H1 (cell line): Measurements from ENCODE around the gene SAMM50. TPM values are rescaled to one million over a fixed set of nuclear protein-coding genes. Genes with fewer than 3 reads are reported as not detected.

Source experiments
- CHD2 ChIP-seq: IDR thresholded peaks from 2 replicates; pipeline ENCODE4 v1.6.1; 2012; ENCODE audit warnings: low read length, improper control_type of control experiment
- EZH2 ChIP-seq: fragments of 200-600 bp; sonication (generic); IDR thresholded peaks from 2 replicates; pipeline ENCODE4 v1.7.1; 2012; ENCODE audit warnings: low read depth, mild to moderate bottlenecking, moderate library complexity, low read length, inconsistent platforms; ENCODE audit not compliant: severe bottlenecking
- RNF2 ChIP-seq: fragments of 200-900, 300-1000 bp; sonication (generic); IDR thresholded peaks from 2 replicates; pipeline ENCODE4 v1.7.1; 2016; ENCODE audit warnings: borderline replicate concordance, low read depth, mild to moderate bottlenecking, antibody characterized with exemption, low read length; ENCODE audit not compliant: poor library complexity, severe bottlenecking; ENCODE audit errors: missing control alignments
- SP4 ChIP-seq: IDR thresholded peaks from 2 replicates; pipeline ENCODE4 v1.6.1; 2012; ENCODE audit warnings: low read length, inconsistent platforms
- SRF ChIP-seq: IDR thresholded peaks from 2 replicates; pipeline ENCODE4 v1.6.1; 2011; ENCODE audit warnings: mild to moderate bottlenecking, low read depth, low read length, moderate library complexity
- TAF1 ChIP-seq: IDR thresholded peaks from 2 replicates; pipeline ENCODE4 v1.6.1; 2011; ENCODE audit warnings: mild to moderate bottlenecking, low read depth, low read length
- polyA plus RNA-seq, 7 experiments: library from polyadenylated mRNA; depleted of rRNA in 3 of 7; stranded (reverse) in 5 of 7; unstranded in 2 of 7; fragments of >200 nt in 5 of 7; fragments of 200-250 nt in 2 of 7; gene quantifications; 1 replicate in 5 of 7; 2 replicates in 1 of 7; 4 replicates in 1 of 7; pipeline versions ENCODE4 v1.2.1 to v1.2.3, GENCODE V29; 2011 to 2013; ENCODE audit warnings: missing spikeins in 2 of 7, mixed read lengths in 2 of 7
- total RNA-seq: library from RNA; stranded (reverse); fragmentation: NEBNext Ultra II Directional; extraction: Animal tissue kit (Norgen Biotek cat#: 25700); gene quantifications from 2 replicates; pipeline ENCODE4 v1.2.1, GENCODE V29; 2021
- TF ChIP-seq, protein P1 (sequence below): fragments of 300-600 bp; sonication (generic); IDR thresholded peaks from 2 replicates; pipeline ENCODE4 v1.7.1; 2012; ENCODE audit warnings: low read length, moderate library complexity, mild to moderate bottlenecking, inconsistent platforms; ENCODE audit not compliant: insufficient replicate concordance

Gene SAMM50
- total and polyA plus RNA-seq, 2 of the 8 experiments (the other 6 are each of a cell fraction or from before 2014, with no cell fraction given) = 45.4 to 70.3 TPM

DNA sequence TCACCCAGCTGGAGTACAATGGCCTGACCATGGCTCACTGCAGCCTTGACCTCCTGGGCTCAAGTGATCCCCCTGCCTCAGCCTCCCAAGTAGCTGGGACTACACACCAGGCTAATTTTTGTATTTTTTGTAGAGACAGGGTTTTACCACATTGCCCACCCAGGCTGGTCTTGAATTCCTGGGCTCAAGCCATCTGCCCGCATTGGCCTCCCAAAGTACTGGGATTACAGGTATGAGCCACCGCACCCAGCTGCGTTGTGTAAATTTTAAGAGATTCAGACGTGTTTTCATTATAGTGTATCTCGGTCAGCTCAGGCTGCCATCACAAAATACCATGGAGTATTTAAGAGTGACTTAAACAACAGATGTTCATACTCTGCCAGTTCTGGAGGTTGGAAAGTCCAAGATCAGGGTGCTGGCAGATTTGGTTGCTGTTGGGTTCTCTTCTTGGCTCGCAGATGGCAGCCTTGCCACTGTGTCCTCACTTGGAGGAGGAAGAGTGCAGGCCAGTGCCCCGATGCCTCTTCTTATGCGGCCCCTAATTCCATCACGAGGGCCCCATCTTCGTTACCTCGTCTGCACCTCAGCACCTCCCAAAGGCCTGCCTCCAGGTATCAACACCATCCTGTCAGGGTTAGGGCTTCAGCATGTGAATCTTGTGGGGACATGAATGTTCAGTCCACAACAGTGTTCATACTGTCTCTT is 36.2 kb downstream of the SAMM50 start (continued):
- TF ChIP-seq, protein P1, sequence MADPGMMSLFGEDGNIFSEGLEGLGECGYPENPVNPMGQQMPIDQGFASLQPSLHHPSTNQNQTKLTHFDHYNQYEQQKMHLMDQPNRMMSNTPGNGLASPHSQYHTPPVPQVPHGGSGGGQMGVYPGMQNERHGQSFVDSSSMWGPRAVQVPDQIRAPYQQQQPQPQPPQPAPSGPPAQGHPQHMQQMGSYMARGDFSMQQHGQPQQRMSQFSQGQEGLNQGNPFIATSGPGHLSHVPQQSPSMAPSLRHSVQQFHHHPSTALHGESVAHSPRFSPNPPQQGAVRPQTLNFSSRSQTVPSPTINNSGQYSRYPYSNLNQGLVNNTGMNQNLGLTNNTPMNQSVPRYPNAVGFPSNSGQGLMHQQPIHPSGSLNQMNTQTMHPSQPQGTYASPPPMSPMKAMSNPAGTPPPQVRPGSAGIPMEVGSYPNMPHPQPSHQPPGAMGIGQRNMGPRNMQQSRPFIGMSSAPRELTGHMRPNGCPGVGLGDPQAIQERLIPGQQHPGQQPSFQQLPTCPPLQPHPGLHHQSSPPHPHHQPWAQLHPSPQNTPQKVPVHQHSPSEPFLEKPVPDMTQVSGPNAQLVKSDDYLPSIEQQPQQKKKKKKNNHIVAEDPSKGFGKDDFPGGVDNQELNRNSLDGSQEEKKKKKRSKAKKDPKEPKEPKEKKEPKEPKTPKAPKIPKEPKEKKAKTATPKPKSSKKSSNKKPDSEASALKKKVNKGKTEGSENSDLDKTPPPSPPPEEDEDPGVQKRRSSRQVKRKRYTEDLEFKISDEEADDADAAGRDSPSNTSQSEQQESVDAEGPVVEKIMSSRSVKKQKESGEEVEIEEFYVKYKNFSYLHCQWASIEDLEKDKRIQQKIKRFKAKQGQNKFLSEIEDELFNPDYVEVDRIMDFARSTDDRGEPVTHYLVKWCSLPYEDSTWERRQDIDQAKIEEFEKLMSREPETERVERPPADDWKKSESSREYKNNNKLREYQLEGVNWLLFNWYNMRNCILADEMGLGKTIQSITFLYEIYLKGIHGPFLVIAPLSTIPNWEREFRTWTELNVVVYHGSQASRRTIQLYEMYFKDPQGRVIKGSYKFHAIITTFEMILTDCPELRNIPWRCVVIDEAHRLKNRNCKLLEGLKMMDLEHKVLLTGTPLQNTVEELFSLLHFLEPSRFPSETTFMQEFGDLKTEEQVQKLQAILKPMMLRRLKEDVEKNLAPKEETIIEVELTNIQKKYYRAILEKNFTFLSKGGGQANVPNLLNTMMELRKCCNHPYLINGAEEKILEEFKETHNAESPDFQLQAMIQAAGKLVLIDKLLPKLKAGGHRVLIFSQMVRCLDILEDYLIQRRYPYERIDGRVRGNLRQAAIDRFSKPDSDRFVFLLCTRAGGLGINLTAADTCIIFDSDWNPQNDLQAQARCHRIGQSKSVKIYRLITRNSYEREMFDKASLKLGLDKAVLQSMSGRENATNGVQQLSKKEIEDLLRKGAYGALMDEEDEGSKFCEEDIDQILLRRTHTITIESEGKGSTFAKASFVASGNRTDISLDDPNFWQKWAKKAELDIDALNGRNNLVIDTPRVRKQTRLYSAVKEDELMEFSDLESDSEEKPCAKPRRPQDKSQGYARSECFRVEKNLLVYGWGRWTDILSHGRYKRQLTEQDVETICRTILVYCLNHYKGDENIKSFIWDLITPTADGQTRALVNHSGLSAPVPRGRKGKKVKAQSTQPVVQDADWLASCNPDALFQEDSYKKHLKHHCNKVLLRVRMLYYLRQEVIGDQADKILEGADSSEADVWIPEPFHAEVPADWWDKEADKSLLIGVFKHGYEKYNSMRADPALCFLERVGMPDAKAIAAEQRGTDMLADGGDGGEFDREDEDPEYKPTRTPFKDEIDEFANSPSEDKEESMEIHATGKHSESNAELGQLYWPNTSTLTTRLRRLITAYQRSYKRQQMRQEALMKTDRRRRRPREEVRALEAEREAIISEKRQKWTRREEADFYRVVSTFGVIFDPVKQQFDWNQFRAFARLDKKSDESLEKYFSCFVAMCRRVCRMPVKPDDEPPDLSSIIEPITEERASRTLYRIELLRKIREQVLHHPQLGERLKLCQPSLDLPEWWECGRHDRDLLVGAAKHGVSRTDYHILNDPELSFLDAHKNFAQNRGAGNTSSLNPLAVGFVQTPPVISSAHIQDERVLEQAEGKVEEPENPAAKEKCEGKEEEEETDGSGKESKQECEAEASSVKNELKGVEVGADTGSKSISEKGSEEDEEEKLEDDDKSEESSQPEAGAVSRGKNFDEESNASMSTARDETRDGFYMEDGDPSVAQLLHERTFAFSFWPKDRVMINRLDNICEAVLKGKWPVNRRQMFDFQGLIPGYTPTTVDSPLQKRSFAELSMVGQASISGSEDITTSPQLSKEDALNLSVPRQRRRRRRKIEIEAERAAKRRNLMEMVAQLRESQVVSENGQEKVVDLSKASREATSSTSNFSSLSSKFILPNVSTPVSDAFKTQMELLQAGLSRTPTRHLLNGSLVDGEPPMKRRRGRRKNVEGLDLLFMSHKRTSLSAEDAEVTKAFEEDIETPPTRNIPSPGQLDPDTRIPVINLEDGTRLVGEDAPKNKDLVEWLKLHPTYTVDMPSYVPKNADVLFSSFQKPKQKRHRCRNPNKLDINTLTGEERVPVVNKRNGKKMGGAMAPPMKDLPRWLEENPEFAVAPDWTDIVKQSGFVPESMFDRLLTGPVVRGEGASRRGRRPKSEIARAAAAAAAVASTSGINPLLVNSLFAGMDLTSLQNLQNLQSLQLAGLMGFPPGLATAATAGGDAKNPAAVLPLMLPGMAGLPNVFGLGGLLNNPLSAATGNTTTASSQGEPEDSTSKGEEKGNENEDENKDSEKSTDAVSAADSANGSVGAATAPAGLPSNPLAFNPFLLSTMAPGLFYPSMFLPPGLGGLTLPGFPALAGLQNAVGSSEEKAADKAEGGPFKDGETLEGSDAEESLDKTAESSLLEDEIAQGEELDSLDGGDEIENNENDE = no peak
- no peak for TF ChIP-seq SRF
- no peak for TF ChIP-seq RNF2
- TF ChIP-seq CHD2 = no peak
- TF ChIP-seq EZH2 = no peak
- TF ChIP-seq SP4 = no peak
- TF ChIP-seq TAF1 = no peak
